GM12878 (cell line): ENCODE measurements around the gene LRGUK. TPM values are rescaled to one million over a fixed set of nuclear protein-coding genes. Genes with fewer than 3 reads are reported as not detected.

ENCODE experiments used
- ATAC-seq: fragments of 200-7000 bp; cut with Tn5 transposase; 3 replicates; pipeline ENCODE4 v1.9.1; 2020; ENCODE audit warnings: mild to moderate bottlenecking, moderate library complexity
- BruUV-seq: library from RNA; stranded (reverse); fragments of 400-500 nt; replicated peaks from 2 replicates; lab custom pipeline; 2021; lab: Mats Ljungman, UMichigan
- CTCF ChIA-PET: fragments of 300-600 bp; sonication (Branson Sonifier 250); formaldehyde crosslinking; extraction: SDS; loops from one replicate; lab custom pipeline; 2021; ENCODE audit warnings: inconsistent platforms; lab: Yijun Ruan, JAX
- POLR2A ChIA-PET: fragments of 350-600 bp; formaldehyde crosslinking; extraction: SDS; loops from one replicate; lab custom pipeline; 2021; ENCODE audit warnings: inconsistent platforms; lab: Charles Lee
- RAD21 ChIA-PET: fragments of 300-600 bp; sonication (Branson Sonifier 250); formaldehyde crosslinking; loops from one replicate; lab custom pipeline; 2023; ENCODE audit warnings: antibody characterized with exemption; ENCODE audit not compliant: unreplicated experiment; lab: Charles Lee
- SMC1A ChIA-PET: fragments of 300-600 bp; sonication (Branson Sonifier 250); formaldehyde crosslinking; loops from one replicate; lab custom pipeline; 2023; ENCODE audit not compliant: unreplicated experiment, uncharacterized antibody; lab: Charles Lee
- DNase-seq: peaks from one replicate; pipeline ENCODE4 v3.0.0-alpha.2; 2011; ENCODE audit warnings: low read depth, low spot score
- FAIRE-seq: peaks from 3 replicates; lab custom pipeline; 2011; peaks lifted over from hg19 to GRCh38; lab: Jason Lieb, UNC
- H2AFZ ChIP-seq: 2 replicates; pipeline ENCODE4 v1.6.0; 2011; ENCODE audit warnings: low read depth, low read length, control low read depth; ENCODE audit not compliant: control insufficient read depth
- H3K27ac ChIP-seq: 2 replicates; pipeline ENCODE4 v1.5.1; 2011; ENCODE audit warnings: control low read depth; ENCODE audit not compliant: control insufficient read depth, insufficient read depth
- H3K27me3 ChIP-seq, 2 experiments: replicated peaks in 1 of 2; 2 replicates each; pipeline versions ENCODE4 v1.6.0 to v1.6.1; 2011; ENCODE audit warnings: low read length in 1 of 2; ENCODE audit not compliant: control insufficient read depth in 2 of 2, insufficient read depth in 2 of 2
- H3K36me3 ChIP-seq, 2 experiments: 2 replicates each; pipeline ENCODE4 v1.5.1; 2011; ENCODE audit warnings: low read length in 1 of 2; ENCODE audit not compliant: control insufficient read depth in 2 of 2, insufficient read depth in 2 of 2
- H3K4me1 ChIP-seq: 2 replicates; pipeline ENCODE4 v1.6.1; 2011; ENCODE audit warnings: mild to moderate bottlenecking, low read length, moderate library complexity, mixed read lengths; ENCODE audit not compliant: control insufficient read depth, insufficient read depth
- H3K4me2 ChIP-seq: 2 replicates; pipeline ENCODE4 v1.6.0; 2011; ENCODE audit warnings: control low read depth; ENCODE audit not compliant: control insufficient read depth, insufficient read depth
- H3K4me3 ChIP-seq: fragments of 200-600 bp; sonication (generic); 2 replicates; pipeline ENCODE4 v1.5.1; 2016
- H3K79me2 ChIP-seq: 2 replicates; pipeline ENCODE4 v1.6.0; 2011; ENCODE audit warnings: low read length; ENCODE audit not compliant: control insufficient read depth, insufficient read depth
- H3K9ac ChIP-seq: 2 replicates; pipeline ENCODE4 v1.8.0; 2011; ENCODE audit warnings: low read length, control low read depth, mixed read lengths; ENCODE audit not compliant: control insufficient read depth, insufficient read depth
- H3K9me3 ChIP-seq: replicated peaks from 3 replicates; pipeline ENCODE4 v1.5.1; 2011; ENCODE audit warnings: mild to moderate bottlenecking, low read length; ENCODE audit not compliant: control insufficient read depth, insufficient read depth
- H4K20me1 ChIP-seq: 2 replicates; pipeline ENCODE4 v1.6.0; 2011; ENCODE audit not compliant: control insufficient read depth, insufficient read depth
- ATF7 ChIP-seq: fragments of 450-650 bp; IDR thresholded peaks from 2 replicates; pipeline ENCODE4 v1.6.1; 2016; ENCODE audit warnings: low read depth, mild to moderate bottlenecking
- BCLAF1 ChIP-seq: fragments of 450-650 bp; IDR thresholded peaks from 2 replicates; pipeline ENCODE4 v1.6.1; 2017; ENCODE audit warnings: antibody characterized with exemption, mild to moderate bottlenecking, moderate library complexity
- CBFB ChIP-seq: IDR thresholded peaks from 2 replicates; pipeline ENCODE4 v1.6.1; 2016; ENCODE audit warnings: antibody characterized with exemption, low read depth
- HDGF ChIP-seq: fragments of 450-650 bp; IDR thresholded peaks from 2 replicates; pipeline ENCODE4 v1.6.1; 2016; ENCODE audit warnings: antibody characterized with exemption
- IRF4 ChIP-seq: IDR thresholded peaks from 2 replicates; pipeline ENCODE4 v1.6.1; 2011; ENCODE audit warnings: low read depth, low read length
- MLLT1 ChIP-seq: fragments of 450-650 bp; IDR thresholded peaks from 2 replicates; pipeline ENCODE4 v1.6.1; 2016; ENCODE audit warnings: mild to moderate bottlenecking
- RAD51 ChIP-seq: fragments of 450-650 bp; IDR thresholded peaks from 2 replicates; pipeline ENCODE4 v1.6.1; 2016; ENCODE audit warnings: moderate library complexity, mild to moderate bottlenecking, inconsistent platforms
- TARDBP ChIP-seq: IDR thresholded peaks from 2 replicates; pipeline ENCODE4 v1.6.1; 2016; ENCODE audit warnings: borderline replicate concordance
- WGBS: methylation state at CpG from one replicate; pipeline ENCODE4 v1.1.6; 2016; ENCODE audit warnings: low lambda C conversion rate; ENCODE audit not compliant: insufficient replicate concordance, insufficient coverage; ENCODE audit errors: missing lambda C conversion rate; 5-methylcytosine and 5-hydroxymethylcytosine counted together
- in situ Hi-C: fragments of 300-500 bp; cut with MboI; formaldehyde crosslinking; loops from 9 replicates; pipeline ENCODE4 v1.14.3; 2018; ENCODE audit warnings: mixed read lengths
- intact Hi-C: fragments of 100-400 bp; cut with micrococcal nuclease; formaldehyde crosslinking; loops from one replicate; pipeline ENCODE4 v1.14.2; 2022; ENCODE audit not compliant: unreplicated experiment
- polyA plus RNA-seq, 11 experiments: library from polyadenylated mRNA; depleted of rRNA in 4 of 11; unstranded in 6 of 11; stranded (reverse) in 5 of 11; fragments of >200 nt; fragmentation: Nextera tagmentation in 4 of 11; fragmentation: Illumina TruSeq in 1 of 11; extraction: Ambion mirVana in 4 of 11; extraction: Trizol in 1 of 11; gene quantifications; 1 replicate in 1 of 11; 2 replicates in 10 of 11; pipeline versions ENCODE4 v1.2.1 to v1.2.3, GENCODE V29; 2011 to 2016; ENCODE audit warnings: inconsistent platforms in 2 of 11, missing spikeins in 2 of 11, low read depth in 1 of 11
- total RNA-seq, 4 experiments: library from RNA; depleted of rRNA in 3 of 4; stranded (reverse); fragments of >200 nt in 3 of 4; fragmentation: Illumina TruSeq in 1 of 4; extraction: Trizol in 1 of 4; gene quantifications; 2 replicates each; pipeline versions ENCODE4 v1.2.1 to v1.2.3, GENCODE V29; 2013 to 2021

Gene LRGUK
- total and polyA plus RNA-seq, 10 of the 15 experiments (the other 5 are each of a cell fraction or from before 2014, with no cell fraction given) = 0.04 to 0.14 (median 0.08) TPM; not detected in 3

- CTCF ChIA-PET = no interaction called here
- no peaks in the 10 kb centered on the region for H3K79me2 ChIP-seq
- no peak for FAIRE-seq
- POLR2A ChIA-PET = no interaction called here
- H3K27ac ChIP-seq = no peak overlapping the region
- intact Hi-C loops = no loop called here
- no peaks in the 10 kb centered on the region for H3K9me3 ChIP-seq
- TF ChIP-seq ATF7 = no peak
- no peak overlapping the region for H3K4me3 ChIP-seq
- no peaks in the 10 kb centered on the region for H4K20me1 ChIP-seq
- no peak for ATAC-seq
- BruUV-seq = no TSS peak
- peaks cover 0 to 2% of the 10 kb centered on the region in 2 experiments; a peak in 2 of 4 replicates for H3K27me3 ChIP-seq
- H3K9ac ChIP-seq = no peak overlapping the region
- no peak for DNase-seq
- H3K4me1 ChIP-seq = no peaks in the 10 kb centered on the region
- in situ Hi-C loops = no loop called here
- H3K4me2 ChIP-seq = no peak overlapping the region
- H3K36me3 ChIP-seq = no peaks in the 10 kb centered on the region
- no peak overlapping the region for H2AFZ ChIP-seq
- SMC1A ChIA-PET = no interaction called here
- RAD21 ChIA-PET = no interaction called here
Observed at GRCh38 chr7:134211817-134212216, 84.7 kb downstream of the LRGUK start.

- no peak for DNase-seq
- Histone ChIP-seq H3K79me2 (no peaks in the 10 kb centered on the region), H3K4me2 (no peak overlapping the region), H3K36me3 (no peaks in the 10 kb centered on the region), H3K27me3 (peaks cover 0 to 2% of the 10 kb centered on the region in 2 experiments; a peak in 2 of 4 replicates), H3K9ac (no peak overlapping the region), H3K27ac (no peak overlapping the region), H4K20me1 (no peaks in the 10 kb centered on the region), H2AFZ (no peak overlapping the region), H3K4me1 (no peaks in the 10 kb centered on the region), H3K9me3 (no peaks in the 10 kb centered on the region), H3K4me3 (no peak overlapping the region)
- TF ChIP-seq BCLAF1 = no peak
- no peak for TF ChIP-seq HDGF
- no peak for TF ChIP-seq TARDBP
- TF ChIP-seq MLLT1 = no peak
- TF ChIP-seq IRF4 = no peak
- TF ChIP-seq RAD51 = no peak
- TF ChIP-seq CBFB = no peak
- no peak for FAIRE-seq
- ChIA-PET RAD21 (no interaction called here), SMC1A (no interaction called here), CTCF (no interaction called here), POLR2A (no interaction called here)
- no TSS peak for BruUV-seq
- in situ Hi-C loops (no loop called here), intact Hi-C loops (no loop called here)
- WGBS = 30% methylated on average over 13 of the region's 13 CpGs
- ATAC-seq = no peak
Observed at GRCh38 chr7:134212576-134213546, 85.7 kb downstream of the LRGUK start.
